CD4-positive, alpha-beta T cell treated with Interferon gamma for 1 hour (primary cell): ENCODE data around the gene DOCK11.

Experiments used
- DNase-seq: peaks from one replicate; pipeline ENCODE4 v3.0.0-alpha.2; 2020

Gene DOCK11

DNA sequence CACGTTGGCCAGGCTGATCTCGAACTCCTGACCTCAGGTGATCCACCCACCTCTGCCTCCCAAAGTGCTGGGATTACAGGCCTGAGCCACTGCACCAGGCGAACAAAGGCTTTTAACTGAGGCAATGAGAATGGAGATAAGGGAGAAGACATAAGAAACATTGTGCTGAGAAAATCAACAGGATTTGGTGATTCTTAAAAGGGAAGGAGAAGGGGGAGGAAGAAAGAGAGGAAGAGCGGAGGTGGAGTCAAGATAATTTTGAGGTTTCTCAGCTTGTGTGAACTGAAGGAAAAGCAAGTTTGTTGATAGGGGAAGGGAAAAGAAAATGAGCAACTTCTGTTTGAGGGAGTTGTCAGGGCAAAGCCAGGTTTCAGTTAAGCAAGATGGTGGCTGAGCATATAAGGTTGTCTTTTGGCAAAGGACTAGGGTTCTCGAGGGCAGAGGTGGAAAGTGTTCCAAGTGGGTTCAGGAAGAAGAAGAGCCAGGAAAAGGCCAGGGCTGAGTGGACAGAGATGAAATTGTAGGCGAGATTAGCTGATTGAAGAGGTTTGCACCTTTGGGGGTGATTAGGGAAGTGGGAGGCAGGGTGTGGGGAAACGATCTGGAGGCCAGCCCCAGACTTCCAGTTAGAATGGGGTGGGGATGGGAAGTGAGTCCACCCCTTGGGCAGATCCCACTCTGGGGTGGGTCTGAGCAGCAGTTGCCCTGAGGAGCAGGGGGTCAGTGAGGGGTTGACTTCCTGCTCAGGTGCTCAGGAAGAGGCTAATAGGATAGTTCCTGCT is 7.8 kb downstream of the DOCK11 start:
- DNase-seq = no peak

DNA sequence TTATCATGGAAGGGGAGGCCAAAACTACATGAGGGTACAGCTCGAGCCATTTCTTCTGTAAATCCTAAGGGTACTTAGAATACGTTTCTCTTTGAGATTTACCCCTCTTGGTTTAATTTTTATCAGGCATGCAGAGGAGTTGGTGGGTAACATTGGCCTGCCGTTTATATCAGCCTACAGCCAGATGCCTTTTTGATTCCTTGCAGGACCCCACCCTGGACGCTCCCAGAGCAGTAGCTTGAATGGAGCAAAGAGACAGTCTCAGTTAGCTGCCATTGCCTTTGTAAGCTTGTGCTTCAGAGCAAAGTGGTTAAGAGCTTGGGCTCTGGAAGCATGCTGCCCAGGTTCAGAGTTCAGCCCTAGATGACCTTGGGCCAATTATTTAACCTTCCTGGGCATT is 9.0 kb downstream of the DOCK11 start:
- DNase-seq = no peak

- DNase-seq = no peak
Measured at GRCh38 chrX:118506805-118507480, 11.3 kb downstream of the DOCK11 start.

- DNase-seq = no peak
Measured at GRCh38 chrX:118507766-118508165, 12.2 kb downstream of the DOCK11 start.

DNA sequence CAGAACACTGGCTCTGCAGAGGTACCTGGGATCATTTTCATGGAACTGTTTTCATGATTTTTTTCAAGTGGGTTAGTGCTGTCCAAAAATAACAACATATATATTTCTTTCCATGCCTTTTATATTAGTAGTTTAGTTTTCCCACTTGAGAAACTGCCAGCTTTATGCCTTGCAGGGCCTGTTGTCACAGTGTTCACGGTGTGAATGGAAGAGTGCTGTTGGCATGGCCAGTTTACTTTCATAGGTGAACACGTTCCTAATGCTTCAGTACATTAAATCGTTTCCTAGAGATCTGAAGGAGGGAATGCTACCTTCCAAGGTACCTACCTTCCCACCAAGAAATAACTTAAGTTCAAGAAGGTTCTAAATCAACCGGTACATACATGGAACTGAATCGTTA is 12.6 kb downstream of the DOCK11 start:
- no peak for DNase-seq

DNA sequence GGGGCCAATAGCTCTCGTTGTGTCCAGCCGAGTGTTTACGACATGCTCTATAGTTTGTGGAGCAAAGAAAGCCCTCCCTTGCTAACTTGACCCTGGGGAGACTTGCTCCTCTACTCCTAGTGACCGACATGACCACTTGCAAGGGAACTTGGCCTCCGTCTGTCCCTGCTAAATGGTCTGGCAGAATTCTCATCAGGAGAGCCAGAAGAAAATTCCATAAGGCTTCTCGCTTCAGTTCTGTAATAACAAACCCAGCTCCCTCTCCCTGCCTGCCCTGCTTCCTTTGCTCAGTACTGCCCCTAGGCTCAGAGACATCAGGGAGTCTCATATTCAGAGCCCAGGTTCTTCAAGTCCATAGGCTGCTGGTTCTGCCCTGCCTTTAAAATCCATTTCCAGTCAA is 13.0 kb downstream of the DOCK11 start:
- DNase-seq = no peak

- no peak for DNase-seq
Measured at GRCh38 chrX:118510111-118510510, 14.5 kb downstream of the DOCK11 start.

- no peak for DNase-seq
Measured at GRCh38 chrX:118513120-118513898, 17.7 kb downstream of the DOCK11 start.

DNA sequence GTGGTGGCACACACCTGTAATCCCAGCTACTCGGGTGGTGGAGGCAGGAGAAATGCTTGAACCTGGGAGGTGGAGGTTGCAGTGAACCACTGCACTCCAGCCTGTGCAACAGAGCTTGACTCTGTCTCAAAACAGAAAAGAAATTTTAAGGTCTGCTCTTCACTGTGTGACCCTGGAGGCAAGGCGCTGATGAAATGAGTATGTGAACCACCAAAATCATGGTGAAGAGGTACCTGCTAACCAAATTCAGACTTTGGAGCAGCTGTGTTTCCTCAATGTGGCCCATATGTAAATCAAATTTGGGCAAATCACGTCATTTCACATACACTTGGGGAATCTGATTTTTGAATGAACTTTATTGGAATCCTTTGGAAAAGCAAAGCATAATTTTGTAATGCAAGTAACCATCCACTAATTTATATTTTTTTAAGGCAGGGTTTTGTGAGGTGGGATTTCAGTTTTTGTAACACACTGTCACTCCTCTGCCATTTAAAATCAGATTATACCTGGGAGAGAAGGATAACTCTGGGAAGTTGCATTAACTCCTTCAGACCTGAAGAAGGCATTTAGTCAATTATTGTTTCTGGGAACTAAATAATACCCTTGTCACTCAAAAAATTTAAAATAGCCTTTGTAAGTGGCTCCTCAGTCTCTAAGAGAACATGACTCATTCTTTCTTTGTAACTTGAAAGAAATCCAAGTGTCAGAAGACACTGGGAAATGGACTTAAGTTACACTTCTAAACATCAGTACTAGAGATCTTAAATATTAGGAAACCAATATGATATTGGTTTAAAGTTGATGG is 24.0 kb downstream of the DOCK11 start:
- DNase-seq = no peak

- DNase-seq = no peak
Measured at GRCh38 chrX:118520216-118521206, 24.9 kb downstream of the DOCK11 start.

- no peak for DNase-seq
Measured at GRCh38 chrX:118521435-118521834, 25.8 kb downstream of the DOCK11 start.

DNA sequence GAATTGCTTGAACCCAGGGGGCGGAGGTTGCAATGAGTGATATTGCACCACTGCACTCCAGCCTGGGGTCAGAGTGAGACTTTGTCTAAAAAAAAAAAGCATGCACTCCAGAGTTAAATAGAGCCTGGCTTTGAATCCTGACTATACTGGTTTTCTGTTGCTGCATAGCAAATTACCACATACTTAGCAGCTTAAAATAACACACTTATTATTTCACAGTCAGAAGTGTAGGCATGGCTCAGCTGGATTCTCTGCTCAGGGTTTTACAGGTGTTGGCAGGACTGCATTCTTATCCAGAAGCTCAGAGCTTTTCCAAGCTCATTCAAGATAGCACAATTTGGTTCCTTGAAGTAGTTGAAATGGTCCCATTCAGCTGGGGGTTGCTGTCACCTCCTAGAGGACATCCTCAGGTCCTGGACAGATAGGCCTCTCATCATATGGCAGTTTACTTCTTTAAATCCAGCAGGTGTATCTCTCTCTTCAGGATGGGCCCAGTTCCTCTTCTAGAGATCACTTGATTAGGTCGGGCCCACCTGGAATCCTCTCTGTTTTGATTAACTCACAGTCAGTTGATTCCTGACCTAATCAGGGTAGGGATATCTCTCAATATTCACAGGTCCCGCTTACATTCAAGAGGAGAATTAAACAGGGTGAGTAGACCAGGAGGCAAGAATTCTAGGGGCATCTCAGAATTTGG is 26.8 kb downstream of the DOCK11 start:
- no peak for DNase-seq

DNA sequence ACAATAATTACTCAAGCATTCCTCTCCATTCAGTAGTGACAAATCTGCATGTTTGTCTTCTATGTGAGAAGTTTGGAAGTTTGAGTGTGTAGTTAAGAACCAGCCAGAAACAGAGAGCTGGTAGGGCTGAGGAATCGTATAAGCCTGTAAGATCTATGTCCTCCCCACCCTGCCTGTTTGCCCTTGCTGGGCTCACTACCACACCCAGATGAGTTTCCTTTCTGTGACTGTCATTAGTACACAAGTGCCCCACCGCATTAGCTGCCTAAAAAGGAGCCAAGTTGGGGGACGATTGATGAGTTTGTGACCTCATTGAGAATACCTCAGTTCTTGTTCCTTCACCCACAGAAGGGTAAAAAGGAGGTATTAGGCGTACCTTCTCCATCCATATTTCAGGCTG is 28.3 kb downstream of the DOCK11 start:
- DNase-seq = peak; percentile 41

- no peak for DNase-seq
Measured at GRCh38 chrX:118524344-118524743, 28.7 kb downstream of the DOCK11 start.

- DNase-seq = no peak
Measured at GRCh38 chrX:118525174-118525730, 29.6 kb downstream of the DOCK11 start.

DNA sequence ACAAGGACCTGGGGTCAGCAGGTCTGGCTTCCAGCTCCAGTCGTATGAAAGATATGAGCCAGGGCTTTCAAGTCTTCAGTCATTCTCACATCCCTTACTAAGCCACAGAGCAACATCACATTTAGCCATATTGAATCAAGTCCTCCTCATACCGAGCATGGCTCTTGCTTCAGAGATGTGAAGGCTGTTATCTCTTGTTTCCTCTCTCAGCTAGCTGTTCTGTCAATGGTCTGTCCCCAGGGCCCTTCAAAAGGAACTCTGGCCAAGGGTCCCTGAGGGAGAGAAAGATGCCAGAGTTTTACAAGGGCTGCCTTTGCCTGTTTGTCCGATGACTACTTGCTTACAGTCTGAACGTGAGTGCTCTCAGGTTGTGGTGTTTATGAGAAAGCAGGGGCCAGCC is 30.5 kb downstream of the DOCK11 start:
- no peak for DNase-seq

DNA sequence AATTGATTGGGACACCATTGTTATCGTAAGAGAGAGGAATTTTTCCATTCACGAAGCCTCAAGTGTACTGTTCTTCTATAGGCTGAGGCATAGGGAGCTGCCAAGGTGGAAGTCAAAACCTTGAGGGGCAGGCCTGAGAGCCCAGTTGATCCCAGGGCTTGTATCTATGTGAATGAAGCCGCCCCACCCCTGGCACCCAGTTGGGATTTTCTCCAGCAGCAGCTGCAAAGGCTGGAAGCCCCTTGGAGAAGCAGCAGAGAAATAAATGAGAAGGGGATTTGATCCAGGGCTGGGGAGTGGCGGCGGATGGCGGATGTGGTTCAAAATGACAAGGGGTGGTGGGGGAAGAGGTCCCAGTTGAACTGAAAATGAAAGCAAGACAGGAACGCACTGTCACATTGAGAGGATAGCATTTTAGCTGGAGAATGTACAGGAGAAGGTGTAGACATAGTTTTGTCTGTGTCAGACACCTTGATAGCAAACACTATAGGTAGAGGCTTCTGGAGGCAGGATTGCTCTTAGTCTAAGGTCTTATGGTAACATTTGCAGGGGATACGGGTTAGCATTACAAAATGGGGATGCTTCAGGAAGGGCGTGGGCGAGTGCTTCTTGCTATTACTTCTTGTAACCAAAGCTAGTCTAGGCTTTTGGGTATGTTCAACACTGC is 32.6 kb downstream of the DOCK11 start:
- peak; percentile 31 for DNase-seq

GRCh38 chrX:118530219-118530911 is 34.8 kb downstream of the DOCK11 start:
- no peak for DNase-seq

DNA sequence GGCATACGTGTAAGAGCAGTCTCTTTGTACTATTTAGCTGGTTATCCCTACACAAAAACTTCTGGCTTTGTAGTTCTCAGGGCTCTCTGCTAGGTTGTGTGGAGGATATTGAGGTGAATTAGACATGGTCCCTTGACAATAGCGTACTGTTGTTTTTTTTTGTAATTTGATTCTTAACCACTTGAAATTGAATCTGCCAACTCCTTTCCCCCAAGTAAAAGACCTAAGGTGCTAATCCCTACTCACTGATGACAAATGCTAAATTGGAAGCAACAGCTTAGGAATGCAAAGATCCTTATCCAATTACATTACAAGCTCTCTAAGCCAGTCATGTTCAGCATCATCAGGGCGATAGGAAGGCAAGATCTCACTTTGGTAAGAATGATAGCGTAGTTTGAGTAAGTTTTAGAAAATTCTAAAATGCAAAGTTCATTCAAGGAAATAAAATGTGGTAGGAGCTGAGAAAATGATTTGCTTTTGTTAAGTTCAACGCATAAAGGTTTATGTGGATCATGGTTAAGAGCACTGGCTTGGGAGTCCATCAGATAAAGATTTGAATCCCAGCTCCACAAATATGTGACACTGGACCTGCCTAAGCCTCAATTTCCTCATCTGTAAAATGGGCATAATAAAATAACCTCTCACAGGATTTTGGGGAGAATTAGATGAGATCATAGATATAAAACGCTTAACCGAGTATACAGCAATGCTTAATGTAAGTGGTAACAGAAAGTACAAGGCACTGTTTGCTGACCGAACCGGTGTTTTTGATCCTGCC is 39.3 kb downstream of the DOCK11 start:
- no peak for DNase-seq
